Tibial nerve (tissue), 4 donors: ENCODE results near the gene PLAAT2. TPM values are rescaled to one million over a fixed set of nuclear protein-coding genes. Genes with fewer than 3 reads are reported as not detected.

ENCODE experiments used
- DNase-seq, 2 donors: peaks; one replicate each; pipeline ENCODE4 v3.0.0-alpha.2; 2019; ENCODE audit warnings: low spot score in 2 of 2
- H3K27ac ChIP-seq, 4 donors: fragments of 200-600 bp; sonication (generic) in 3 of 4; one replicate each; pipeline ENCODE4 v1.5.1; 2017 to 2019; ENCODE audit warnings: mild to moderate bottlenecking in 1 of 4
- H3K27me3 ChIP-seq, 2 donors: fragments of 200-600 bp; sonication (generic) in 1 of 2; one replicate each; pipeline versions ENCODE4 v1.5.1 to v1.6.0; 2017 to 2019
- H3K36me3 ChIP-seq, 3 donors: fragments of 200-600 bp; sonication (generic); one replicate each; pipeline ENCODE4 v1.5.1; 2018 to 2019
- H3K4me1 ChIP-seq, 4 donors: fragments of 200-600 bp; sonication (generic) in 3 of 4; one replicate each; pipeline ENCODE4 v1.5.1; 2017 to 2019
- H3K4me3 ChIP-seq, 4 donors: fragments of 200-600 bp; sonication (generic) in 3 of 4; one replicate each; pipeline ENCODE4 v1.5.1; 2017 to 2019; ENCODE audit warnings: mild to moderate bottlenecking in 1 of 4, moderate library complexity in 1 of 4
- H3K9me3 ChIP-seq, 4 donors: fragments of 200-600 bp; sonication (generic) in 3 of 4; one replicate each; pipeline ENCODE4 v1.5.1; 2017 to 2019
- EP300 ChIP-seq, 2 donors: sonication (generic); formaldehyde crosslinking; IDR thresholded peaks; one replicate each; pipeline ENCODE4 v1.6.1; 2017; ENCODE audit warnings: antibody characterized with exemption in 2 of 2, mild to moderate bottlenecking in 1 of 2
- POLR2A ChIP-seq, 2 donors: fragments of 450-650 bp; IDR thresholded peaks; one replicate each; pipeline ENCODE4 v1.6.1; 2017; ENCODE audit warnings: antibody characterized with exemption in 2 of 2, mild to moderate bottlenecking in 2 of 2, moderate library complexity in 2 of 2
- WGBS, 2 donors: methylation state at CpG; one replicate each; pipeline ENCODE4 v1.1.5; 2018; 5-methylcytosine and 5-hydroxymethylcytosine counted together
- total RNA-seq, 4 donors: library from RNA; depleted of rRNA; stranded (reverse); fragments of >200 nt; gene quantifications; one replicate each; pipeline ENCODE4 v1.1.0, GENCODE V29; 2016
- TF ChIP-seq, protein P1 (sequence below), 5 experiments: fragments of 200-600 bp in 3 of 5; fragments of 450-650 bp in 2 of 5; sonication (generic) in 3 of 5; IDR thresholded peaks; one replicate each; pipeline ENCODE4 v1.5.1; 2016 to 2019; ENCODE audit warnings: antibody characterized with exemption in 5 of 5, mild to moderate bottlenecking in 3 of 5, moderate library complexity in 2 of 5

Gene PLAAT2
- total RNA-seq, 4 donors from 2014 or later, result 0.90 TPM; not detected in 3

DNA sequence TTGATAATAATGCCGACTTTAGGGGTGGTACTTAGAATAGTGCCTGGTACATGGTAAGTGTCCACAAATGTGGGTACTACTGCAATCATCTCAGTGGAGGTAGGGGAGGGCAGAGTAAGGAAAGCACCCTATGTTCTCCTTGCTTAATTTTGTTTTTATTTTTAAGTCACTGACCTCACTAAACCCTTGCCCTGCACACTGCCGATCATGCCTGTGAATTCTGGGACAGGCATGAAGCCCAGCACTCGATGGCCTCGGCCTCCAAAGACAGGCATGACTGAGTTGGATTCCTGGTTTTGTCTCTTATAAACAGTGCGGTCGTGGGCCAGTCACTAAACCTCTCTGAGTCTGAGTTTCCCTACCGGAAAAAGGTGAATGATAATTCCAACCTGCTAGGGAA is 50.4 kb downstream of the PLAAT2 start:
- TF ChIP-seq EP300 (IDR thresholded peaks at IDR 0.05) (no peak), POLR2A (IDR thresholded peaks at IDR 0.05) (no peak)
- TF ChIP-seq, protein P1, sequence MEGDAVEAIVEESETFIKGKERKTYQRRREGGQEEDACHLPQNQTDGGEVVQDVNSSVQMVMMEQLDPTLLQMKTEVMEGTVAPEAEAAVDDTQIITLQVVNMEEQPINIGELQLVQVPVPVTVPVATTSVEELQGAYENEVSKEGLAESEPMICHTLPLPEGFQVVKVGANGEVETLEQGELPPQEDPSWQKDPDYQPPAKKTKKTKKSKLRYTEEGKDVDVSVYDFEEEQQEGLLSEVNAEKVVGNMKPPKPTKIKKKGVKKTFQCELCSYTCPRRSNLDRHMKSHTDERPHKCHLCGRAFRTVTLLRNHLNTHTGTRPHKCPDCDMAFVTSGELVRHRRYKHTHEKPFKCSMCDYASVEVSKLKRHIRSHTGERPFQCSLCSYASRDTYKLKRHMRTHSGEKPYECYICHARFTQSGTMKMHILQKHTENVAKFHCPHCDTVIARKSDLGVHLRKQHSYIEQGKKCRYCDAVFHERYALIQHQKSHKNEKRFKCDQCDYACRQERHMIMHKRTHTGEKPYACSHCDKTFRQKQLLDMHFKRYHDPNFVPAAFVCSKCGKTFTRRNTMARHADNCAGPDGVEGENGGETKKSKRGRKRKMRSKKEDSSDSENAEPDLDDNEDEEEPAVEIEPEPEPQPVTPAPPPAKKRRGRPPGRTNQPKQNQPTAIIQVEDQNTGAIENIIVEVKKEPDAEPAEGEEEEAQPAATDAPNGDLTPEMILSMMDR (IDR thresholded peaks at IDR 0.05), result no peak
- H3K9me3 ChIP-seq, result no peaks in the 10 kb centered on the region
- H3K27ac ChIP-seq, result no peak overlapping the region
- DNase-seq, result no peak
- peaks cover 3 to 21% (median 15%) of the 10 kb centered on the region in 4 donors for H3K4me1 ChIP-seq
- no peaks in the 10 kb centered on the region for H3K27me3 ChIP-seq
- 86 to 88% methylated on average over 7 of the region's 7 CpGs for WGBS, 2 donors
- no peaks in the 10 kb centered on the region for H3K36me3 ChIP-seq
- H3K4me3 ChIP-seq, result no peak overlapping the region

DNA sequence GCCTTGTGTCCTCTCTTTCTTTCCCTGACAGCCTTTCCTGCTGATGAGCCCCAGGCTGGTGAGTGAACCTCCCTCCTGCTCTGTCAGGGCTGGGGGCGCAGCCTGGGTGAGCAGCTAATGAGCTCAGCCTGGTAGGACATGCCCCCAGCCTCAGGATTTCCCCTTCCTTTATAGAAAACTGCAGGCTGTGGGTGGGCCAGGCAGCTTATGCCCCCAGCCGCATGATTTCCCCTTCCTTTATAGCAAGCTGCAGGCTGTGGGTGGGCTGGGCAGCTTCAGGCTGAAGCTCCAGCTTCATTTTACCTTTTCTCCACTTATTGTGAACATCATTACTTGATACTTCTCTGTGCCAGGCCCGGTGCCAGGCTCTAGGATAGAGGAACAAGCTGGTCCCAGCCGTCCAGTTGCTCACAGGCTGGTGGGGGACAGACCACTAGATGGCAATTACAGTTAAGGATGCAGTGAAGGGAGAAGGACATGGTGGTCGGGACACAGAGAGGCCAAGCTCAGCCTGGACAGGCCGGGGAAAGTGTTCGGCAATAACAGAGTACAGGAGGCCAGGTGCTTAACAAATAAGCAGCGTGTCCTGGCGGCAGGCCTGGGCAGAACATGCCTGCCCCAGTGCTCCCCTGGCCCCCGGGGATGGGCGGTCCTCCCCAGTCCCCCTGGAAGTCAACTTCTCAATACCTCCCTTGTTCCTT is 52.0 kb downstream of the PLAAT2 start:
- no peak for TF ChIP-seq POLR2A (IDR thresholded peaks at IDR 0.05)
- no peak for TF ChIP-seq EP300 (IDR thresholded peaks at IDR 0.05)
- TF ChIP-seq, protein P1 (IDR thresholded peaks at IDR 0.05), result no peak
- peak overlapping the region; percentile 5 to 69 (median 41) for H3K27ac ChIP-seq
- H3K36me3 ChIP-seq, result no peaks in the 10 kb centered on the region
- peaks cover 3 to 25% (median 16%) of the 10 kb centered on the region in 4 donors for H3K4me1 ChIP-seq
- H3K9me3 ChIP-seq, result no peaks in the 10 kb centered on the region
- DNase-seq, result no peak
- no peaks in the 10 kb centered on the region for H3K27me3 ChIP-seq
- H3K4me3 ChIP-seq, result no peak overlapping the region
- 75 to 78% methylated on average over 11 of the region's 11 CpGs for WGBS, 2 donors

DNA sequence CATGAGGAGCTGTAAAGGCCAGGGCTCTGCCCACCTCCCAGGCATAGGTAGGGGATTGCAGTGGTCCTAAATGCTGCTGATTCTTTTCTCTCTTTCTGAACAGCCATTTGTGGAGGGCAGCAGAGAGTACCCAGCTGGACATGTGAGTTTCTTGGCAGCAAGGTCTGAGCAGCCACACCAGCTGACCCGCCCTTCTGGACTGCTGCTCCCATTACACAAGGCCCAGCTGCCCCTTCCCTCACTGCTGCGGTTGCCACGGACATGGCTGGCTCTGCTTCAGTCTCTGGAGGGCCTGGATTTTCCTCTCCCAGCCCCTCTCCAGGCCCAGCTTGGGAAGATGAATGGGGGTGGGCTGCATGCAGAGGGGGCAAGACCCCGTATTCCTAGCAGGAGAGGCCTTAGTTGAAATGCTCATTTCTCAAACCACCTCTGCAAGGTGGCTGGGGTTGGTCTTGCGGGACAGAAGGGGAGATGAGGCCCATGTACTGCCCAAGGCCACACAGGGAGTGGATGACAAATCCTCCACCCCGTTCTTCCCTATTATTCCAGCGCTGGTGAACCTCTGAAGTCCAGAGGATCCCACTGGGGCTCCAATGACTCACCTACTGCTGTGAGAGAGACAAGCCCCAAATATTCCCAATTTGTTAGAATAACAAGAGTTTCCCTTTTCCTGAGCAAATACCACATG is 52.7 kb downstream of the PLAAT2 start:
- peak; percentile 52 to 57 for DNase-seq
- Histone ChIP-seq H3K36me3 (no peaks in the 10 kb centered on the region), H3K9me3 (no peaks in the 10 kb centered on the region), H3K27ac (peak overlapping the region; percentile 5 to 69 (median 41)), H3K4me3 (no peak overlapping the region), H3K4me1 (peaks cover 3 to 32% (median 18%) of the 10 kb centered on the region in 4 donors), H3K27me3 (no peaks in the 10 kb centered on the region)
- WGBS, 2 donors, result 57 to 66% methylated on average over 6 to 7 of the region's 7 CpGs
- TF ChIP-seq POLR2A (IDR thresholded peaks at IDR 0.05) (peak in 1 of 2 donors; percentile 32), EP300 (IDR thresholded peaks at IDR 0.05) (peak in 1 of 2 donors; percentile 61)
- TF ChIP-seq, protein P1 (IDR thresholded peaks at IDR 0.05), result no peak

DNA sequence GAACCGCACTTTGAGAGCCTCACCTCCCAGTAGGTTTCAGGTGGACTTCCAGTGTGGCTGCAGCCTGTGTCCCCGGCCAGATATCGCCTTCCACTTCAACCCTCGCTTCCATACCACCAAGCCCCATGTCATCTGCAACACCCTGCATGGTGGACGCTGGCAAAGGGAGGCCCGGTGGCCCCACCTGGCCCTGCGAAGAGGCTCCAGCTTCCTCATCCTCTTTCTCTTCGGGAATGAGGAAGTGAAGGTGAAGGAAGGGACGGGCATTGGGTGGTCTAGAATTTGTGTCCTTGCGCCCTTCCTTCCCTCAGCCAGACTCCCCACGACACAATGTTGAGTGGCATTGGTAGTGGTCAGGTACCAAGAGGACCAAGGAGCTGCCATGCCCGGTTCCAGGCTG is 54.4 kb downstream of the PLAAT2 start:
- TF ChIP-seq, protein P1 (IDR thresholded peaks at IDR 0.05), result no peak
- no peak for TF ChIP-seq POLR2A (IDR thresholded peaks at IDR 0.05)
- Histone ChIP-seq H3K27me3 (no peaks in the 10 kb centered on the region), H3K9me3 (no peaks in the 10 kb centered on the region), H3K4me3 (no peak overlapping the region), H3K4me1 (peaks cover 3 to 43% (median 25%) of the 10 kb centered on the region in 4 donors), H3K36me3 (no peaks in the 10 kb centered on the region), H3K27ac (no peak overlapping the region)
- WGBS, 2 donors, result 88 to 89% methylated on average over 11 to 12 of the region's 12 CpGs
- no peak for DNase-seq

DNA sequence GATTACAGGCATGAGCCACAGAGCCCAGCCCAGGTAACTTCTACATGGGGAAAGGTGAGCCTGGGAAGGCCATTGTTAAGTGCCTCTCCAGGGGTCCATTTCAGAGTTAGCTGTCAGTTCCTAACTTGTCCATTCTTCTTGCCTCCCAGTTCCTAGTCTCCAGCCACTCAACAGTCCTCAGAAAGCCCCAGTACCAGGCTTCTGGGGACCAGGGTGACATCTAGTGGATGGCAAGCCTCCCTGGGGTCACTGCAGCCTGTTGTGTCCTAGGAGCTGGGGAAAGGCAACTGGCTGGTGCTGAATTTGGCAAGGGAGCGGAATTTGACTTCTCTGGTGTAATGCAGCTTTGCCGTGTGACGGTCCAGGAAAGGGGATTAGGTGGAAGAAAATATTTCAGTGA is 55.2 kb downstream of the PLAAT2 start:
- Histone ChIP-seq H3K27me3 (no peaks in the 10 kb centered on the region), H3K4me3 (no peak overlapping the region), H3K27ac (peak overlapping the region in 1 of 4 donors; percentile 8), H3K4me1 (peaks cover 3 to 43% (median 25%) of the 10 kb centered on the region in 4 donors), H3K9me3 (no peaks in the 10 kb centered on the region), H3K36me3 (no peaks in the 10 kb centered on the region)
- TF ChIP-seq, protein P1 (IDR thresholded peaks at IDR 0.05), result peak in 4 of 5 experiments; percentile 24 to 48 (median 36)
- TF ChIP-seq EP300 (IDR thresholded peaks at IDR 0.05), result no peak
- DNase-seq, result no peak
- WGBS, 2 donors, result 65 to 69% methylated on average over 3 of the region's 3 CpGs
